ENCODE results near the gene VASH1. TPM values are rescaled to one million over a fixed set of nuclear protein-coding genes. Genes with fewer than 3 reads are reported as not detected.

VASH1 gene
- total RNA-seq, 2 experiments from 2014 or later = 1.7 to 2.2 TPM

DNA sequence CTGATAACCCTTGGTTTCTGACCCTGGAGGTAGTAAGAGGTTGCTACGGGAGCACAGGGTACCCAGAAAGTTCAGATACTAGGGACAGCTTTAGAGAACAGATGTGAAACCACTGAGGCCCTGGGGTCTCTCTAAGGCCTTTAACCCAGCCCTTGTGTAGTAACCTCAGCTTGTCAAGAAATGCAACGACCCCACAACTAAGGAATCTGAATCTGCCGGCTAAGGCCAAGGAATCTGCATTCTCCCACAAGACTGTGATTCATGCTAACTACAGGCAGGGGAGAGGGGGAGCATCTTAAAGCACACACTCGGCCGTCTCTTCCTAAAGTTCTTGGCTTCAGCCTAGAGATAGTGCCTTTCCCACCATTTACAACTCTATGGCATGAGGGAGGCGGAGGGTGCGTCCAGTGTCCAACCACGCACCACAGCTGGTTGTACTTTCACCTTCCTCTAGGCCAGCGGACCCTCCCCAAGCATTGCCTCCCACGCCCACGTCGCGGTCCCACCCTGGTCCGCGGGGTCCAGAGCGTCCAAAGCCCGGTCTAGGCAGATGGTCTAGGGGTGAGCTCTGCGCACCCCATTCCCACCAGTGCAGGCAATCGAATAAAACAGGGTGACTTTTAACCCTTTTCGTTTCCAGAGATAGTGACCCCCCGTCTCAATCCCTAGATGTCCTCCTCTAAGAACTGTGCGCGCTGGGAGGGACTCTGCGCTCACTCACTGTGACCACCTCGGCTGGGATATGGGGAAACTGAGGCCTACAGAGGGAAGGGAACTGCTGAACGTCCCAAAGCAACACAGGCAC is 735 bp upstream of the VASH1 start:
- intact Hi-C loops (cut with micrococcal nuclease) = no loop called here
- Mint-ChIP-seq H3K27ac (no peak overlapping the region), H3K9me3 (no peaks in the 10 kb centered on the region), H3K4me1 (ENCODE audit: low read depth) (peaks cover 2% of the 10 kb centered on the region), H3K4me3 (peak overlapping the region; percentile 61), H3K36me3 (ENCODE audit: low read depth) (no peaks in the 10 kb centered on the region), H3K27me3 (peaks cover 43% of the 10 kb centered on the region)
- ATAC-seq (no peak), DNase-seq (no peak)
- CTCF ChIA-PET = interaction anchor here (1.0 to 2.7 kb wide), 4 partner anchors 24 to 1194 kb away, joined by 4 to 8 read pairs (median 4); no protein-coding TSS in a partner anchor
- TF ChIP-seq, protein P1, sequence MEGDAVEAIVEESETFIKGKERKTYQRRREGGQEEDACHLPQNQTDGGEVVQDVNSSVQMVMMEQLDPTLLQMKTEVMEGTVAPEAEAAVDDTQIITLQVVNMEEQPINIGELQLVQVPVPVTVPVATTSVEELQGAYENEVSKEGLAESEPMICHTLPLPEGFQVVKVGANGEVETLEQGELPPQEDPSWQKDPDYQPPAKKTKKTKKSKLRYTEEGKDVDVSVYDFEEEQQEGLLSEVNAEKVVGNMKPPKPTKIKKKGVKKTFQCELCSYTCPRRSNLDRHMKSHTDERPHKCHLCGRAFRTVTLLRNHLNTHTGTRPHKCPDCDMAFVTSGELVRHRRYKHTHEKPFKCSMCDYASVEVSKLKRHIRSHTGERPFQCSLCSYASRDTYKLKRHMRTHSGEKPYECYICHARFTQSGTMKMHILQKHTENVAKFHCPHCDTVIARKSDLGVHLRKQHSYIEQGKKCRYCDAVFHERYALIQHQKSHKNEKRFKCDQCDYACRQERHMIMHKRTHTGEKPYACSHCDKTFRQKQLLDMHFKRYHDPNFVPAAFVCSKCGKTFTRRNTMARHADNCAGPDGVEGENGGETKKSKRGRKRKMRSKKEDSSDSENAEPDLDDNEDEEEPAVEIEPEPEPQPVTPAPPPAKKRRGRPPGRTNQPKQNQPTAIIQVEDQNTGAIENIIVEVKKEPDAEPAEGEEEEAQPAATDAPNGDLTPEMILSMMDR (IDR thresholded peaks at IDR 0.05) = no peak
- POLR2A ChIA-PET = no interaction called here

DNA sequence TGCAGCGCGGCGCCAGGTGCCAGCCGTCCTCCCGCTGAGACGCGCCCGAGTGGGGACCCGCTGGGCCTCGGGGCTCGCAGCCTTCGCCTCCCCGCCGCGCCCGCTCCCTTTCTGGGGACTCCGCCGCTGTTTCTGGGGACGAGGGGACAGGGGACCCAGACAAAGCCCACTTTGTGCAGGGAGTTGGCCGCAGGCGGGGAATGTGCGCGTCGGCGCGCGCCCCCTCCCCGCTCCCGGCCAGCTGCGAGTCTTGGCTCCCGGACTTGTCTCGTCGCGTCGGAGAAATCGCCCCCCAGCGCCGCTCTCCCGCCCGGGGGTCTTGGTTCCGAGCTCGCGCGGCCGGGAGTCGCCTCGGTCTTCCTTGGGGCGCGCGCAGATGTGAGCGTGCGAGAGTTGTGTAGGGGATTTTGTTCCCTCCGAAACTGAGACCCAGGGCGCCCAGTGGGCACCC is 717 bp downstream of the VASH1 start:
- ChIA-PET POLR2A (no interaction called here), CTCF (interaction anchor here (1.0 to 1.7 kb wide), 2 partner anchors 23 to 50 kb away, joined by 3 to 5 read pairs; no protein-coding TSS in a partner anchor)
- no peak overlapping the region for H3K27ac Mint-ChIP-seq
- no peak for ATAC-seq
- no peaks in the 10 kb centered on the region for H3K9me3 Mint-ChIP-seq
- peaks cover 39% of the 10 kb centered on the region for H3K27me3 Mint-ChIP-seq
- TF ChIP-seq, protein P1 (IDR thresholded peaks at IDR 0.05) = no peak
- intact Hi-C loops (cut with micrococcal nuclease) = no loop called here
- peak overlapping the region; percentile 71 for H3K4me3 Mint-ChIP-seq
- H3K4me1 Mint-ChIP-seq (ENCODE audit: low read depth) = peaks cover 2% of the 10 kb centered on the region
- no peaks in the 10 kb centered on the region for H3K36me3 Mint-ChIP-seq (ENCODE audit: low read depth)
- no peak for DNase-seq

DNA sequence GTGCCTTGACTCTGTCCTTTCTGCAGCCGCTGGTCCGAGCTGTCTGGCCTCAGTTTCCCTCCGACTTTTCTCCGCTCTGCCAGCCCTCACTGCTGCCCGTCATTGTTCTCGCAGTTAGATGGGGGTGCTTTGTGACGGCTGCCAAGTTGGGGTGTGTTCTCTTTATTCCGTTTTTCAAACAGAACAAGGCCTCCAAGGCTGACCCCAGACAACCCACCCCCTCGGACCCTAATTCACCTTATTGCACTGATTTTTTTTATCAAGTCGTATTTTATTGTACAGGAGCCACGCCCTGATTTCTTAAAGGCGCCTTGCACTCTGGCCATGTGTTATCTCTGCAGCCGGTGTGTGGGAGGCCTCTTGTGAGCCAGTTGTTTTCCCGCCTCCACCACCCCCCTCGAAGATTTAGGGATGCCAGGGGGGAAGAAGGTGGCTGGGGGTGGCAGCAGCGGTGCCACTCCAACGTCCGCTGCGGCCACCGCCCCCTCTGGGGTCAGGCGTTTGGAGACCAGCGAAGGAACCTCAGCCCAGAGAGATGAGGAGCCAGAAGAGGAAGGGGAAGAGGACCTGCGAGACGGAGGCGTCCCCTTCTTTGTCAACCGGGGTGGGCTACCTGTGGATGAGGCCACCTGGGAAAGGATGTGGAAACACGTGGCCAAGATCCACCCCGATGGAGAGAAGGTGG is 1.3 kb downstream of the VASH1 start:
- peaks cover 39% of the 10 kb centered on the region for H3K27me3 Mint-ChIP-seq

DNA sequence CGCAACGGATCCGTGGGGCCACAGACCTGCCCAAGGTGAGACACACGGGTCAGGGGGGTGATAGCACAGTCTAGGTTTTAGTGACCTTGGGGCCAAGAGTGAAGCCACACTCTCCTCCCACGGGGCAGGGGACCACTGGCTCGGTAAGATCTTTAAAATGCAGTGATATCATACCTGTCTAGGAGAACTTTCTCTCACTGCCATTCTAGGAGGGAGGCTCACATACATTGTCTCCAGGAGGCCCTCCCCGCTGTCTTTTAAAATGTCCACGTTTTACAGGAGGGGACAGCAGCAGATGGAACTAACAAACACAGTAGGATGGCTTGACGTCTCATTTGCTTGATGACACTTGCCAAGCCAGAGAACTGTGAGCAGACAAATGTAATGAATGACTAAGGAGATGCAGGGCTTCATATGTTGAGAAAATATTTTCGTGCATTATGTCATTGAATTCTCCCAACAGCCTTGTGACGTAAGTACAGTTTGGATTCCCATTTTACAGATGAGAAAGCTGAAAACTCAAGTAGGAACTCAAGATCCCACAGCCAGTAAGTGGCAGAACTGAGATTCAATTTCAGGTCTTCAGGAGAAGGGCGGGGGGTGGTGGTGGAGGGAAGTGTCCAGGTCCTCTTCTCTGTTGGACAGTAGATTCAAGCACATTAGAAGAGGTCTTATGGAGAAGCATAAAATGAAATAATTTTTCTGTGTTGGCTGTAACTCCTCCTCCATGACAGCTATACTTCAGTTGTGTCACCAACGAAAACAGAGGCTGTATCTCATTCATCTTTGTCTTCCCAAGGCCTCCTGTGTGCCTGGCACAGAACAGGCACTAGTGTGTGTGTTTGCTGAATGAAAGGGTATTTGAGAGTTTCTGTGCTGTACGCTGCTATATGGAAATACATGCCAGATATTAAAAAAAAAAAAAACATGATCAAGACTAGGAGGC is 2.1 kb downstream of the VASH1 start:
- no peak for DNase-seq
- intact Hi-C loops (cut with micrococcal nuclease) = no loop called here
- ChIA-PET POLR2A (no interaction called here), CTCF (no interaction called here)
- Mint-ChIP-seq H3K27me3 (peaks cover 34% of the 10 kb centered on the region), H3K4me1 (ENCODE audit: low read depth) (peaks cover 9% of the 10 kb centered on the region), H3K9me3 (no peaks in the 10 kb centered on the region), H3K4me3 (no peak overlapping the region), H3K36me3 (ENCODE audit: low read depth) (no peaks in the 10 kb centered on the region), H3K27ac (no peak overlapping the region)
- ATAC-seq = no peak
- TF ChIP-seq, protein P1 (IDR thresholded peaks at IDR 0.05) = no peak

More for the DNA sequence above, 1.3 kb downstream of the VASH1 start:
- Mint-ChIP-seq H3K27ac (no peak overlapping the region), H3K4me1 (ENCODE audit: low read depth) (peaks cover 2% of the 10 kb centered on the region), H3K9me3 (no peaks in the 10 kb centered on the region), H3K36me3 (ENCODE audit: low read depth) (no peaks in the 10 kb centered on the region), H3K4me3 (peak overlapping the region; percentile 71)
- ATAC-seq = no peak
- no peak for DNase-seq
- TF ChIP-seq, protein P1 (IDR thresholded peaks at IDR 0.05) = no peak
- ChIA-PET CTCF (interaction anchor here (1.0 to 1.7 kb wide), 2 partner anchors 22 to 51 kb away, joined by 3 to 5 read pairs; no protein-coding TSS in a partner anchor), POLR2A (no interaction called here)
- intact Hi-C loops (cut with micrococcal nuclease) = no loop called here

All from activated CD8-positive, alpha-beta T cell treated with anti-CD3 and anti-CD28 coated beads for 36 hours (primary cell).